GM12865 (cell line): ENCODE data around the gene PARP8.
"Not testable (repeated sequence)": the region's sequence is repeated elsewhere in the genome, so short reads cannot be mapped to it uniquely, and the experiment has no call there.

Source experiments
- DNase-seq: peaks from one replicate; pipeline ENCODE4 v3.0.0; 2010; ENCODE audit warnings: low read depth
- H3K4me3 ChIP-seq: 2 replicates; pipeline ENCODE4 v1.5.1; 2011; ENCODE audit warnings: mild to moderate bottlenecking, low read depth, low read length, control low read depth
- CTCF ChIP-seq: IDR thresholded peaks from 2 replicates; pipeline ENCODE4 v1.5.1; 2011; ENCODE audit warnings: low read length, control low read depth, low read depth, inconsistent platforms; ENCODE audit not compliant: insufficient read depth; ENCODE audit errors: missing control alignments

The PARP8 gene

GRCh38 chr5:50666261-50667022 is at the start of gene PARP8:
Gene PARP8 (plus strand): TSS chr5:50666637. CDS start chr5:50667096, 459 bp downstream.
- TF ChIP-seq CTCF = no peak

GRCh38 chr5:50623666-50624065 is 42.8 kb upstream of the PARP8 start:
- no peak for TF ChIP-seq CTCF
- no peak overlapping the region for H3K4me3 ChIP-seq
- DNase-seq = no peak

More at GRCh38 chr5:50666261-50667022, at the start of gene PARP8:
- DNase-seq = peak; percentile 66
- H3K4me3 ChIP-seq = peak within 1 kb of the TSS; percentile 98

DNA sequence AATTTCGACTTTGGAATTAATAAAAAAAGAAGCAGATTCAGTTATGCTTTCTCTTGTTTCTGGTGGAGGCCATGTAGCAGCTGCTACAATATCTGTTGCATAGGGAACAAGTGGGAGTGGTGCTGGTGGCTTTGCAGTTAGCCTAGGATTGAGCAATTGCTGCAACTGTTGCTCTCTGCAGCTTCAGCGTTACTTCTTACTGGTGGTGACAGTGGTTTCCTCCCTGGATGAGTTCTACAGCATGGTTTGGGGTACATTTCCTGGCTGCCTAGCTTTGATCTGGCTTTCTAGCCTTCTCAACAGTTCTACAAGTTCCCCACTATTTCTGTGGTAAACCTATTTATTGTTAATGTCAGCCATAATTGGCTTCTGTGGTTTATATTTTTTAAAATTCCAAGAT is 31.6 kb upstream of the PARP8 start:
- H3K4me3 ChIP-seq = not testable (repeated sequence)

DNA sequence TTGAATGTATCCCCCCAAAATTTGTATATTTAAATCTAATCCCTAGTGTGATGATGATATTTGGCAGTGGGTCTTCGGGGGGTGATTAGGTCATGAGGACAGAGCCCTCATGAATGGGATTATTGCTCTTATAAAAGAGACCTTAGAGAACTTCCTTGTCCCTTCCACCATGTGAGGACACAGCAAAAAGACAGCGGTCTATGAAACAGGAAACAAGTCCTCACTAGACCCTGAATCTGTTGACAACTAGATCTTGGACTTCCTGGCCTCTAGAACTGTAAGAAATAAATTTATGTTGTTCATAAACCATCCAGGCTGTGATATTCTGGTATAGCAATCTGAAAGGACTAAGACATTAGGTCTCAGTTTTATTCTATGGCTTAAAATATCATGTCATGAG is 28.9 kb upstream of the PARP8 start:
- DNase-seq, H3K4me3 ChIP-seq: not testable (repeated sequence)

More for the DNA sequence above, 31.6 kb upstream of the PARP8 start:
- not testable (repeated sequence) for DNase-seq

DNA sequence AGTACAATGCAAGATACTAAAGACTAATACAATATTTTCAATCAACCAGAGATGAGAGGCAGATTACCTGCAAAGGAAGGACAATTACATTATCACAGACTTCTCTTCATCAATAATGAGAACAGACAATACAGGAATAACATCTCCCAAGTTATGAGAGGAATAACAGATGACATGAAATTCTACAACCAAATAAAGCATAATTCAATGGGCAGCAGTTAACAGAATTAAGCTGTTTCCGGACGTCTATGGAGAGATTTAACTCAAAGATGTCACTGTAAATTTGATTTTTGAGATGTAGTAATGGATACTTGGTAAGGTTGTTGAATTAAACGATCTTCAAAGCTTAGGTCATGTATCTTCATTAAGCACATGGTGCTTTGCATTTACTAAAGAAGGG is 19.8 kb upstream of the PARP8 start:
- DNase-seq = no peak
- TF ChIP-seq CTCF = no peak
- H3K4me3 ChIP-seq = no peak overlapping the region

DNA sequence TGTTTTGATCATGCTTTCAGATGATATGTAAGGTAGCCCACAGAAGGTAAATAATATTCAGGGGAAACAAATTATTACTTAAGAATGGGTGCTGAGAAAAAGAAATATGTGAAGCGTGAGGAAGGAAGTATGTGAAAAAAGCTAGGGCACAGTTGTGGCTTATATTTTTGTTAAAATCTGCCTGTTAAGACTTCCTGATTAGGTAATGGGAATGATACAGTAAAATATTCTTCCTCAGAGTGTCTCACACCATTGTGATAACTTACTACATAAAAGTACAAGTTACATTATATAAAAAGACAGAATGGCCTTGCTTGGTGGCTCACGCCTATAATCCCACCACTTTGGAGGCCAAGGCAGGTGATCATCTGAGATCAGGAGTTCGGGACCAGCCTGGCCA is 18.7 kb upstream of the PARP8 start:
- no peak for DNase-seq
- no peak for TF ChIP-seq CTCF

DNA sequence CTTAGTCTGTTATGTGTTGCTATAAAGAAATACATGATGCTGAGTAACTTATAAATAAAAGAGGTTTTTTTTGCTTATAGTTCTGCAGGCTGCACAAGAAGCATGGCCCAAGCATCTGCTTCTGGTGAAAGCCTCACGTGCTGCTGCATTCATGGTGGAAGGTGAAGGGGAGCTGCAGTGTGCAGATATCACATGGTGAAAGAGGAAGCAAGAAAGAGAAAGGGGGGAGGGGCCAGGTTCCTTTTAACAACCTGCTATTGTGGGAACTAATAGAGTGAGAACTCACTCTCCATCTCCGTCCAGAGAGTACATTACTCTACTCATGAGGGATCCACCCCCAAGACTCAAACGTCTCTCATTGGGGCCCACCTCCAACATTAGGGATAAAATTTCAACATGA is 12.5 kb upstream of the PARP8 start:
- peak; percentile 63 for DNase-seq
- no peak for TF ChIP-seq CTCF
- no peak overlapping the region for H3K4me3 ChIP-seq

More for the DNA sequence above, 18.7 kb upstream of the PARP8 start:
- no peak overlapping the region for H3K4me3 ChIP-seq
